SK-MEL-5 (cell line): ENCODE data around the gene NDRG4. TPM values are rescaled to one million over a fixed set of nuclear protein-coding genes. Genes with fewer than 3 reads are reported as not detected.

ENCODE experiments used
- DNase-seq: peaks from one replicate; pipeline ENCODE4 v3.0.0-alpha.2; 2016; ENCODE audit warnings: low read depth, low spot score
- in situ Hi-C: cut with HindIII; loops from 2 replicates; pipeline ENCODE4 v1.10.0; 2016; ENCODE audit warnings: low sequenced_read_pairs, high pct_unique_total_duplicates, low pct_unique_long_range_greater_than_20kb
- total RNA-seq: library from RNA; depleted of rRNA; stranded (reverse); fragments of >200 nt; shearing (Covaris generic); gene quantifications from 2 replicates; pipeline ENCODE4 v1.2.3, GENCODE V29; 2014

Gene NDRG4
- total RNA-seq, 1 experiment from 2014 or later: 0.05 TPM

DNA sequence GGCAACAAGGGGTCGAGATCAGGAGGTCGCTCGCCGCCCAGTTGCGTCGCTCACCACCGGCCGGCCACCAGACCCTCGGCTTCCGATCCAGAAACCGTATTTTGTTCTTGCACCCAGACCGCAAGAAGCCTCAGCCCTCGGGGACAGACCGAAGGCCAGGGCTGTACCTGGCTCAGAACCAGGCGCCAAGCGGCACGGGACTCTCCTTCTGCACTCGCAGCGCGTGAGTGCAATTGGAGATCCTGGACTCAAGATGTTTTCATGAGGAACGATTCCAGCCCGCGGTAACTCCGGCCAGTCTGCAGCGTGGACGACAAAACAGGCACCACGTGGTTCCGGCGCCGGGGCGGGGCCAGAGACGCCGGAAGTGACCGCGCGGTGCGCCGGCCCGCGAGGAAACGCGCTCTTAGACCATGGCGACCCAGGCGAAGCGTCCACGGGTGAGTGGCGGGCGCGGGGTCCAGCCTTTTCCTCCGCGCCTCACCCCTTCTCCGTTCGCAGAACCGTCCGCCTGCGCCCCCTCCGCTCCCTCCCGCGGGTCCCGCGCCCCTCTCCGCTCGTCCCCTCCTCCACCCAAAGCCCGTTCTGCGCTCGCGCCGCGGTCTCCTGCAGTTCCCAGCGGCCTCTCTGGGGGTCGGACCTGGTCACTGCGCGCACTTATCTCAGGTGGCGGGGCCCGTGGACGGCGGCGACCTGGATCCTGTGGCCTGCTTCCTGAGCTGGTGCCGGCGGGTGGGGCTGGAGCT, 15.4 kb downstream of the NDRG4 start, which contains the start of gene SETD6:
TSS of gene SETD6 (plus strand) at position 393 of the 746 bp plus-strand sequence. CDS start at position 414, 21 bp downstream.
- no peak for DNase-seq
- in situ Hi-C loops: no loop called here

DNA sequence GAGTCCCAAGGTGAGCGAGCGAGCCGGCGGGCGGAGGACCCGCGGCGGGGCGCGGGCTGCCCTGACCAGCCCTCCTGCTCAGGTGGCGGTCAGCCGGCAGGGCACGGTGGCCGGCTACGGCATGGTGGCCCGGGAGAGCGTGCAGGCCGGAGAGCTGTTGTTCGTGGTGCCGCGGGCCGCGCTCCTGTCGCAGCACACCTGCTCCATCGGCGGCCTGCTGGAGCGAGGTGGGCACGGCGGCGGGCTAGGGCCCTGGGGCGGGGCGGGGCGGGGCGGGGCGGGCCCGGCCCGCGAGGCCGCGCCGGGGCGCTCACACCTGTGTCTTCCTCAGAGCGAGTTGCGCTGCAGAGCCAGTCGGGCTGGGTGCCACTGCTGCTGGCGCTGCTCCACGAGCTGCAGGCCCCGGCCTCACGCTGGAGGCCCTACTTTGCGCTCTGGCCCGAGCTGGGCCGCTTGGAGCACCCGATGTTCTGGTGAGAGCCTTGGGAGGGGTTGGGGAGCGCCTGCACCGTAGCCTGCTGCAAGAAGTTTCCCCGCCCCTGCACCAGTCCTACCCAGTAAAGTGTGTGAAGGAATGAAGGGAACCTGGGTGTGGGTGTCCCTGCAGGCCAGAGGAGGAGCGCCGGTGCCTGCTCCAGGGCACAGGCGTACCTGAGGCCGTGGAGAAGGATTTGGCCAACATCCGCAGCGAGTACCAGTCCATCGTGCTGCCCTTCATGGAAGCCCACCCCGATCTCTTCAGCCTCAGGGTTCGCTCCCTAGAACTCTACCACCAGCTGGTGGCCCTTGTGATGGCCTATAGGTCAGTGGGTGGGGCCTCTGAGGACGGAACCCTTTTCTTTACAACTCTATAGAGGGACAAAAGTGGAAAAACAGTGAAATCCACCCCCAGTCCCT, 16.2 kb downstream of the NDRG4 start:
- in situ Hi-C loops: no loop called here
- no peak for DNase-seq

DNA sequence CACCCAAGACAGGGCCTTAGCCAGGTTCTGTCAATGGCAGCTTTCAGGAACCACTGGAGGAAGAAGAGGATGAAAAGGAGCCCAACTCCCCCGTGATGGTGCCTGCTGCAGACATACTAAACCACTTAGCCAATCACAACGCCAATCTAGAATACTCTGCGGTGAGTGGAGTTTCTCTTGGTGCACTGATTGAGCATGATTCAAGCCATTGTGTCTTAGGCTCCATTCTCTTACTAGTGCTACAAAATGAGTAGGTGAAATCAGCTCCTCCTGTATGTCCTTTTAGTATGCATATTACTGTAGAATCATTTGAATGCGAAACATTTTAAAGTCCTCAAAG, 16.8 kb downstream of the NDRG4 start:
- DNase-seq: no peak
- in situ Hi-C loops: no loop called here

DNA sequence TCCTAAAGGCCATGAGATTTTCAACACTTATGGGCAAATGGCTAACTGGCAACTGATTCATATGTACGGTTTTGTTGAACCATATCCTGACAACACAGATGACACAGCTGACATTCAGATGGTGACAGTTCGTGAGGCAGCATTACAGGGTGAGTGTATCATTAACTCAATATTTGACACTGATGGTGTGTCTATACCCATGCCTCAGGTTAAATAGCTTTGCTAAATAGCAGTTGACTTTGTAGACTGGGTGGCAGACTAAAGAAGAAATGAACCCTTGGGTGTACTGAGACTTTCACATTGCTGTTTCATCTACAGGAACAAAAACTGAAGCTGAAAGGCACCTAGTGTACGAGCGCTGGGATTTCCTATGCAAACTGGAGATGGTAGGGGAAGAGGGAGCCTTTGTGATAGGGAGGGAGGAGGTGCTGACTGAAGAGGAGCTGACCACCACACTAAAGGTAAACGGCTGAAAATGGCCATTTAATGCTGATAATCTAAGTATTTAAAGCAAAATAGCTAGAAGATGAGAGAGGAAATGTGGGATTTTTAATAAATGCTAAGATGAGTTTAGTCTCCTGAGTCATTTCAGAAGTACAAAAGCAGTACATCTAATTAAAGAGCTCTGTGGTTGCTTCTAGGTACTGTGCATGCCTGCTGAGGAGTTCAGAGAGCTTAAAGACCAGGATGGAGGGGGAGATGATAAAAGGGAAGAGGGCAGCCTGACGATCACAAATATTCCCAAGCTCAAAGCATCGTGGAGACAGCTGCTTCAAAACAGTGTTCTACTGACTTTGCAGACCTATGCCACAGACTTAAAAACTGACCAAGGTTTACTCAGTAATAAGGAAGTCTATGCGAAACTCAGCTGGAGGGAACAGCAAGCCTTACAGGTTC, 18.4 kb downstream of the NDRG4 start:
- in situ Hi-C loops: no loop called here
- no peak for DNase-seq

DNA sequence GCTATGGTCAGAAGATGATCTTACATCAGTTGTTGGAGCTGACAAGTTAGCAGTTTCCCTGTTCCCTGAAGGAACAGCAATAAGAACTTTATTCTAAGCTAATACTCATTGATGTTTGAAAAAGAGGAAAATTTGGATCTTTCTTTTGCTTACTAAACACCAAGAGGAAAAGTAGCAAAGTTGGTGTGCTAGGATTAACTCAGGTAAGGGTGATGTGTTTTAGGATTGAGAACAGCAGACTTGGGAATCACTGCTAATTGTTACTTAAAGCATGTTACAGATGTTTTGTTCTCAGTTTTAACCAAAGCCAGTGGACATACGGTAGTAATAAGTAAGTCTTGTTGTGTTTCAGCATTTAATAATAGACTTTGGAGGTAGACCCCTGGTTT, 19.0 kb downstream of the NDRG4 start:
- in situ Hi-C loops: no loop called here
- no peak for DNase-seq

DNA sequence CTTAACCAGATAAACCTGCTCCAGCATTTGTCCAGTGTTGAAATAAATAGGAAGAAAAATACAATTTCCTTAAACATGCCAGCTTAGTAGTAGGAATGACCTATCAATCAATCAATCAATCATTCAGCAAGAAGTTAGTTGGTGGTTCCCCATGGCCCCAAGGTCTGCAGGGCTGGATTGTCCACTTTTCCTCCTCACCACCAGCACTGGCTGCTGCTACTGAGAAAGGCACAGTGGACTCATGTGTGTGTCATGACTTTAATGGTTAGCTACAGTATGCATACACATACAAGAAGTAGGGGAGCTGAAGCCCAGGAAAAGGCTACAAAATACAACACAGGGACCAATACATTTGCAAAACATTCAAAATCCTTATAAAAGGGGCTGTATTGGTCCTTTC, 19.8 kb downstream of the NDRG4 start:
- in situ Hi-C loops: no loop called here
- DNase-seq: no peak

DNA sequence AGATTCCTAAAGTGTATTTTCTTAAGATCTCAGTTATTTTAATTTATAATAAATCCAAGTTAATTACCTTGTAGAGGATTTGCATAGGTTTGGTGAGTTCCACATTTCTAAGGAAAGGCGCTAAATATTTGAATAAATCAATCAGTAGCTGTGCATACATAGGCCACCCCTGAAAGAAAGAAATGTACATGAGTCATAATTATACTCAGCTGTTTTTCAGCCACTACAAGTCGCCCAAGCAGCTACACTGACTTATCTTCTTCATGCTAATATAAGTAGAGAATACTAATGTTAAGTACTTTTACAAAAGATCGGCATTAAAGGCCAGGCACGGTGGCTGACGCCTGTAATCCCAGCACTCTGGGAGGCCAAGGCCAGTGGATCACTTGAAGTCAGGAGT, 30.2 kb downstream of the NDRG4 start:
- DNase-seq: no peak
- in situ Hi-C loops: no loop called here

DNA sequence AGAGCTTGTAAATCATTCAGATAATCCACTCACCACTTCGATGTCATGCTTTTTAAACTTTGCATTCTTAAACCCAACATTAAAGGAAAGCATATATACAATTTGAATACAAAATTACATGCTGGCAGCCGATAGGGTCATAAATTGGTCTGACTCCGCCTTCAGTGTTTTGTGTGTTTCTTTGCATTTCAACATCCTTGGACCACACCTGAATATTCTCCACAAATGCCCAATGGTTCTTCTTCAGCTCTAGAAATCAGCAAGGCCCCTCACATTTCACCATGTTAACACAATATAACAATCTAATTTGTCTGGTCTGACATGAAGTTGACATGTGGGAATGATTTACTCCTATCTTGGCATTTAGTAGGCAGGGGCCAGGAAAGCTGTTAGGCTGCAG, 32.5 kb downstream of the NDRG4 start:
- in situ Hi-C loops: no loop called here
- DNase-seq: no peak

DNA sequence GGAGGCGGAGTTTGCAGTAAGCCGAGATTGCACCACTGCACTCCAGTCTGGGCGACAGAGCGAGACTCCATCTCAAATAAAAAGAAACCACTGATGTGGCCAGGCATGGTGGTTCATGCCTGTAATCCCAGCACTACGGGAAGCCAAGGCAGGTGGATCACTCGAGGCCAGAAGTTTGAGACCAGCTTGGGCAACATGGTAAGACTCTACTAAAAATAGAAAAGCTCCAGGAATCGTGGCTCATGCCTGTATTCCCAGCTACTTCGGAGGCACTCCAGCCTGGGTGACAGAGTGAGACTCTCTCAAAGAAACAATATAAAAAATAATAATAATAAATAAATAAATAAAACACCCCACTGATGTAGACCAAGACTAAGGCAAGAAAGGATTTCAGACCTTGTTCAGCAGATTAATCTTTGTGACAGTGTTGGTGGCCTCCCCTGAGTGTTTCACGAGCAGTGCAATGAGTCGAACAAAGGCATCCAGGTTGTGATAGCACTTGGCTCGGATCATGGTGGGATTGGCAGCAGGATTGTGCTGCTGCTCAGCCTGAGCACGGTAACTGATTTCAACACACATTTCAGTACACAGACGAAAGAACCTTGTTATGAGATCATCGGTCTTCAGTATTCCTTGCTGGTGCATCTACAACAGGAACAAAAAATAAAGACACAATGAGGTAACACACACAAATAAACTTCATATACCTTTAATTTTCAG, 34.0 kb downstream of the NDRG4 start:
- in situ Hi-C loops: no loop called here
- DNase-seq: no peak

DNA sequence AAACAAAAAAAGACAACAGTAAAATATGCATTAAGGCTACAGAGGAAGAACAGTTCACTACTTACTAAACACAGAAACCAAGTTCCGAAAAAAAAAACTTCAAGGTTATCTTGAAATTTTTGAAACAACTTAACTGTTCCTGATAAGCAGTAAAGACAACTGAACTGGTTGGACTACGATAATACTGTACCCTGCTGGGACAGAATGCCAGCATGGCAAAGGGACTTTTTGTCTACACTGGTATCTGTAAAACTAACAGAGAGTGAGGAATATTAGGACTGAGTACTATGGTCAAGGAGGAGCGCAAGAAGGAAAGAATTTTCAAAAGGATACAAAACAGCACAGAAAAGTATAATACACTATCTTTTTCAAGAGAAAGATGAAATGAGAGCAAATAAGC, 35.2 kb downstream of the NDRG4 start:
- DNase-seq: no peak
- in situ Hi-C loops: no loop called here

DNA sequence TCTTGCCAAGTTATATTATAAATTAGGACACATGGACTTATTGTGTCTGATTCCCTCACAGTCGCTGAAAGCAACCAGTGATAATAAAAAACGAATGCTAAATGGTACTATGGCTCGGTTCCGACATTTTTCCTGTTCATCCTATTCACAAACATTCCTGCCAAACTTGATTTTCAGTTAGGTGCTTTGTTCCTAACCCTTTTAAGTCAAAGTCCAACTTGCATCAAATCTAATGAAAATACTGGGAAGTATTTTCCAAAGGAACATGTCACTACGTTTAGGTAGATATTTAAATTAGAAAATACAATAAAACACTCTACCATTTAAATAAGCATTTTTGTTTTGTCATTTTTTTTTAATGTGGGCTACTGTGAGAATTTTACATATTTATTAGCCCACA, 36.3 kb downstream of the NDRG4 start:
- in situ Hi-C loops: no loop called here

DNA sequence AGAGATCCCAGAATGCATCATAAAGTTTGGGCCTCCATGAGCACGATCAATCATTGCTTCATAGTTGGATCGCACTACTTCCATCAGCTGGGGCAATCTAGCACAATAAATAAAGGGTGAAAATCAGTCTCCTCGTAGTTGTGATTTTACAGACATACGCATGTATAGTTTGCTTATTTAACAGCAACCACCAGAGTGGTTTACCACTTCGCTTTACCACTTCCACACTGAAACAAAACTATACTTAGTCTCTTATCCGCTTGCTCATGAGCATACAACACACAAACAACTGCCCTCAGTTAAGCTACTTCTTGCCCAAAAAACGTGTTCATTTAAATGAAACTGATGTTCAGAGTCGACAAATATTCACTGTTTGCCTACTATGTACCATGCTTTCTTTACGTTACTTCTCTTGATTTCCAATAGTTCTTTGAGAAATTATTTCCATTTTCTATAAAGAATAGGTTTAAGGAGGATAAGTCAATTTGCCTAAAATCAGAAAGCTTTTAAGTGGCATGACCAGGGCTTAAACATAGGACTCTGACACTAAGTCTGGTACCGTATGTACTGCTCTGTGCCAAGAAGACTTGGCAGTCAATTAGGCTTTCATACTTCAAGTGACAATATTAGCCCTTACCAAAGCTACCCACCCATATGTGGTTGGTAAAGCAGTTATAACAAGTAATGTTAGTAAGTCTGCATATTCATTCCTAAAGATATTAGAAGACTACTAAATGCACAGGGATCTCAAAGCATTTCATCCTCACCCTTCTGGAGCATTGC, 37.4 kb downstream of the NDRG4 start:
- DNase-seq: no peak
- in situ Hi-C loops: no loop called here

More for the DNA sequence above, 36.3 kb downstream of the NDRG4 start:
- no peak for DNase-seq

DNA sequence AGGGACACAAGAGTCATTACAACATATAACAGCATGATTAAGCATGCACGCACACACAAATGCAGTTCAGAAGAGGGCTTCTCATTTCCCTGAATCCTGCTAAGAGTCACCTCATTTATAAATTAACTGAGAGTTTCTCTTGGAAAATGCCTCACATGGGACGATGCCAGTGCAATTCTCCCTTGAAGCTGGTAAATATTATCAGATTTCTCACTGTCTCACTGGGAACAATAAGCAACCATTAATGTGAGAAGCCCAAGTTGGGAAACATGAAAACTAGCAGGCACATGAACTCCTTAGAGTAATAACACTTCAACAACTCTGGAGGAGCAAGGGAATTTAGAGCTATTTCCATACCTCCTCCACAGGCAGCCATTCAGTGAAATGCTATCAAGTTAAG, 41.8 kb downstream of the NDRG4 start:
- in situ Hi-C loops: no loop called here
- no peak for DNase-seq

DNA sequence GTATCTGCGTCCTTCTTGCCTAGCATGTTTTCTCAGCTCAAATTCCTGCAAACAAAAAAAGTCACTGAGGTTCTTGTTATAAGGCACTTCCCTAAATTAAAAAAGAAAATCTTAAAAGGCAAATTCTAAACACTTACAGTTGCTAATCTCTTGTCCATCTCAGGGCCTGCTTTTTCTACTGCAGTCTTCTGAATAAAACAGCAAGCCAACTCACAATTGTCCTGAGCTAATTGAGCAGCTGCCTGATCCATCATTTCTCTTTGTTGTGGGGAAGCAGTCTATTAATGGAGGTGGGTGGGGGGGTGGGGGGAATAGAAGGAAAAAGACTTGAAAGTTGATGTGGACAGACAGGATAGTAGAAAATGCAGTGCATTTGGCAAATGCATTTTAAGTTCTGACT, 42.3 kb downstream of the NDRG4 start:
- no peak for DNase-seq
- in situ Hi-C loops: no loop called here

DNA sequence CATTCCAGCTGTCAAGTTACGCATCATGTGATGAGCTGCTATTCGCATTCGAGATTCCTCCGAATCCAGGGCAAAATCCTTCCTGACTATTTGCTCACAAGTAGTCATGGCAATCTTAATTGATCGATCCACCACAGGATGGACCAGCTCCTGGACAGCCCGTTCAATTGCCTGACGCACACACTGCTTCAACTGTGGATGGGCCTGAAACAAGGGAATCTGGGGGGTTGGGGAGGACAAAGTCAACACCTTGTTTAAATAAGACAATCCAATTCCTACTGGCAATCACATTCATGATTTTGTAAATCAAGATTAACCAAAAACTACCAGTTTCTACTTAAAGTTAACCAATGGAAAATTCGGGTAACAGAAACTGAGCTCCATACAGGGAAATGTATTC, 43.7 kb downstream of the NDRG4 start:
- in situ Hi-C loops: no loop called here
- DNase-seq: no peak

DNA sequence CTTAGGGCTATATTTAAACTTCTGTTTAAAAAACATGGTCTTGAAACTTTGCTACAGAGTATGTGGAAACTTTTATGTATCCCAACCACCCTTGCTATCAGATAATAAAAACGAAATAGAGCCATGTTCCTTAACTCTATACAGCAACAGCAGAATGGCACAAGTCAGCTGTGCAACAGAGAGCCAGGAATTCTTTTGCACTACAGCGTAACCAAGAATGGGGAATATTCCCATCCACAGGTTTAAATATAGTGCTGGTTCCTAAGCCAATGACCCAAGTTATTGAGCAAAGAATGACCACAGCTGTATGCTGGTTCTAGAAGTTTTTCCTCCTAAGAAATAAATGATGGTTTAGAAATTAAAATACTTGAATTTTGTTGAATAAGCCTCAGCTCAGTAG, 48.4 kb downstream of the NDRG4 start:
- in situ Hi-C loops: no loop called here
- no peak for DNase-seq

DNA sequence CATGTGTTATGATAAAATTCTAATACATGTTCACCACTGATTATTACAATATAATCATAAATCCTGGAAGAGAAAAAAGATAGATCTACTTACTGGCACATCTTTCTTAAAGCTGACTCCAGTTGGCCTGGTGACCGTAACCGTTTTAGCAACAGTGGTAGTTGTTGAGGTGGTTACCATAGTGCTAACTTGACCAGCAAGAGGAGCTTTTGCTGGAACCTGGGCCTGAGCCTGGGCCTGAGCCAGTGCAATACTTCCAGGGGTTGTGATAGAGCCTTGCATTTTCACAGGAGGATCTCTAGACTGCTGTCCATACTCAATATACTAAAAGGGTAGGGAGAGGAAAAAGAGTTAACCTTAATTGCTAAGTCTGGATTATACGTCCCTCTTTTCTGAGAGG, 51.6 kb downstream of the NDRG4 start:
- in situ Hi-C loops: no loop called here
- no peak for DNase-seq
